Measurements from ENCODE around the gene PRKCH.

The PRKCH gene

GRCh38 chr14:61458766-61459165 is 137.4 kb downstream of the PRKCH start:
- DNase-seq (ENCODE audit: low read depth): no peak
- H3K4me3 ChIP-seq (ENCODE audit: low read depth, low read length): no peak overlapping the region
- no peak for TF ChIP-seq CTCF (IDR thresholded peaks at IDR 0.05; ENCODE audit: low read depth, low read length, missing control alignments)
- in situ Hi-C loops (cut with HindIII; ENCODE audit: low sequenced_read_pairs): no loop called here

- TF ChIP-seq CTCF (IDR thresholded peaks at IDR 0.05; ENCODE audit: low read depth, low read length, missing control alignments): no peak
- in situ Hi-C loops (cut with HindIII; ENCODE audit: low sequenced_read_pairs): no loop called here
- no peak for DNase-seq (ENCODE audit: low read depth)
- no peak overlapping the region for H3K4me3 ChIP-seq (ENCODE audit: low read depth, low read length)
Observed at GRCh38 chr14:61459229-61459628, 137.8 kb downstream of the PRKCH start.

GRCh38 chr14:61460063-61460462 is 138.7 kb downstream of the PRKCH start:
- H3K4me3 ChIP-seq (ENCODE audit: low read depth, low read length): no peak overlapping the region
- DNase-seq (ENCODE audit: low read depth): no peak
- in situ Hi-C loops (cut with HindIII; ENCODE audit: low sequenced_read_pairs): no loop called here
- TF ChIP-seq CTCF (IDR thresholded peaks at IDR 0.05; ENCODE audit: low read depth, low read length, missing control alignments): no peak

- no peak overlapping the region for H3K4me3 ChIP-seq (ENCODE audit: low read depth, low read length)
- DNase-seq (ENCODE audit: low read depth): no peak
- in situ Hi-C loops (cut with HindIII; ENCODE audit: low sequenced_read_pairs): no loop called here
- no peak for TF ChIP-seq CTCF (IDR thresholded peaks at IDR 0.05; ENCODE audit: low read depth, low read length, missing control alignments)
Observed at GRCh38 chr14:61460718-61461611, 139.6 kb downstream of the PRKCH start.

GRCh38 chr14:61461808-61462275 is 140.5 kb downstream of the PRKCH start:
- peak; percentile 70 for DNase-seq (ENCODE audit: low read depth)
- H3K4me3 ChIP-seq (ENCODE audit: low read depth, low read length): no peak overlapping the region
- in situ Hi-C loops (cut with HindIII; ENCODE audit: low sequenced_read_pairs): no loop called here
- peak; percentile 43 for TF ChIP-seq CTCF (IDR thresholded peaks at IDR 0.05; ENCODE audit: low read depth, low read length, missing control alignments)

- in situ Hi-C loops (cut with HindIII; ENCODE audit: low sequenced_read_pairs): no loop called here
- no peak overlapping the region for H3K4me3 ChIP-seq (ENCODE audit: low read depth, low read length)
- TF ChIP-seq CTCF (IDR thresholded peaks at IDR 0.05; ENCODE audit: low read depth, low read length, missing control alignments): no peak
- DNase-seq (ENCODE audit: low read depth): no peak
Observed at GRCh38 chr14:61462566-61463193, 141.3 kb downstream of the PRKCH start.

Data from astrocyte of the cerebellum (primary cell).